GM13977 (cell line): Measurements from ENCODE around the gene EDIL3.

Source experiments
- DNase-seq: peaks from one replicate; pipeline ENCODE4 v3.0.0; 2012; ENCODE audit warnings: low spot score
- CTCF ChIP-seq: IDR thresholded peaks from 2 replicates; pipeline ENCODE4 v1.5.1; 2012; ENCODE audit warnings: mild to moderate bottlenecking, control low read depth; ENCODE audit not compliant: insufficient read depth; ENCODE audit errors: extremely low read depth, missing control alignments
- in situ Hi-C: fragments of 300-500 bp; cut with MboI; formaldehyde crosslinking; loops from one replicate; pipeline ENCODE4 v1.12.0; 2022; ENCODE audit warnings: low sequenced_read_pairs, low pct_unique_long_range_greater_than_20kb, mixed read lengths, inconsistent platforms; ENCODE audit not compliant: unreplicated experiment

EDIL3 gene

GRCh38 chr5:83924891-83925290, 459.8 kb downstream of the EDIL3 start:
- in situ Hi-C loops, result no loop called here
- no peak for TF ChIP-seq CTCF
- no peak for DNase-seq

- no peak for TF ChIP-seq CTCF
- no peak for DNase-seq
- in situ Hi-C loops, result no loop called here
Observed at GRCh38 chr5:83924171-83924570, 460.5 kb downstream of the EDIL3 start.

- TF ChIP-seq CTCF, result no peak
- DNase-seq, result no peak
- in situ Hi-C loops, result no loop called here
Observed at GRCh38 chr5:83922699-83923098, 462.0 kb downstream of the EDIL3 start.

- no peak for TF ChIP-seq CTCF
- DNase-seq, result no peak
- in situ Hi-C loops, result no loop called here
Observed at GRCh38 chr5:83921666-83922193, 462.9 kb downstream of the EDIL3 start.

- in situ Hi-C loops, result no loop called here
- DNase-seq, result no peak
- TF ChIP-seq CTCF, result no peak
Observed at GRCh38 chr5:83919071-83920041, 465.3 kb downstream of the EDIL3 start.

- DNase-seq, result no peak
- in situ Hi-C loops, result no loop called here
- TF ChIP-seq CTCF, result no peak
Observed at GRCh38 chr5:83917261-83917908, 467.3 kb downstream of the EDIL3 start.
